DMS153 (cell line): ENCODE measurements around the gene GPR183.

ENCODE experiments used
- DNase-seq: peaks from one replicate; lab custom pipeline; 2025; lab: John Stamatoyannopoulos, UW

Gene GPR183

GRCh38 chr13:99294958-99295357, 12.2 kb downstream of the GPR183 start:
- no peak for DNase-seq

- DNase-seq = no peak
Observed at GRCh38 chr13:99294198-99294597, 13.0 kb downstream of the GPR183 start.

DNA sequence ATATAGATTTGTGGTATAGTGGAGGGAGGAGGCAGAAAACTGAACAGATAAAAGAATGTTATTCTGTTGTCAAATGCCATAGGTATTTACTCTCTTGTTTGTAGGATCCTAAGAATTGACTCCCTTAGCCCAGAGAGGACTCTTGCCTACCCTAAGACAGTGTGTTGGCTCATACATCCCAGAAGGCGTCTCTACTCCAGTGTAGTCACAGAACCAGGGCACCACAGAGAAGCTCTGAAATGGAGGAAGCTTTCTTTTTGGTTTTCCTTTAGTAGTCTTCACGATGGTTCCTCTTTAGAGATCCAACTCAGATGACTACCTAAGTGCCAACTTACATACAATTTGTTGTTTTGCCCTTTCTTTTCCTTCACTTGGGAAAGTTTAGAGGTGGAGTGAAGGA, 14.0 kb downstream of the GPR183 start:
- no peak for DNase-seq

GRCh38 chr13:99290894-99291293, 16.3 kb downstream of the GPR183 start:
- no peak for DNase-seq

GRCh38 chr13:99289674-99290337, 17.4 kb downstream of the GPR183 start:
- no peak for DNase-seq

GRCh38 chr13:99289271-99289670, 17.9 kb downstream of the GPR183 start:
- DNase-seq = no peak

- DNase-seq = no peak
Observed at GRCh38 chr13:99288089-99288488, 19.1 kb downstream of the GPR183 start.

- no peak for DNase-seq
Observed at GRCh38 chr13:99287551-99287950, 19.6 kb downstream of the GPR183 start.

GRCh38 chr13:99285432-99286182, 21.6 kb downstream of the GPR183 start:
- no peak for DNase-seq

DNA sequence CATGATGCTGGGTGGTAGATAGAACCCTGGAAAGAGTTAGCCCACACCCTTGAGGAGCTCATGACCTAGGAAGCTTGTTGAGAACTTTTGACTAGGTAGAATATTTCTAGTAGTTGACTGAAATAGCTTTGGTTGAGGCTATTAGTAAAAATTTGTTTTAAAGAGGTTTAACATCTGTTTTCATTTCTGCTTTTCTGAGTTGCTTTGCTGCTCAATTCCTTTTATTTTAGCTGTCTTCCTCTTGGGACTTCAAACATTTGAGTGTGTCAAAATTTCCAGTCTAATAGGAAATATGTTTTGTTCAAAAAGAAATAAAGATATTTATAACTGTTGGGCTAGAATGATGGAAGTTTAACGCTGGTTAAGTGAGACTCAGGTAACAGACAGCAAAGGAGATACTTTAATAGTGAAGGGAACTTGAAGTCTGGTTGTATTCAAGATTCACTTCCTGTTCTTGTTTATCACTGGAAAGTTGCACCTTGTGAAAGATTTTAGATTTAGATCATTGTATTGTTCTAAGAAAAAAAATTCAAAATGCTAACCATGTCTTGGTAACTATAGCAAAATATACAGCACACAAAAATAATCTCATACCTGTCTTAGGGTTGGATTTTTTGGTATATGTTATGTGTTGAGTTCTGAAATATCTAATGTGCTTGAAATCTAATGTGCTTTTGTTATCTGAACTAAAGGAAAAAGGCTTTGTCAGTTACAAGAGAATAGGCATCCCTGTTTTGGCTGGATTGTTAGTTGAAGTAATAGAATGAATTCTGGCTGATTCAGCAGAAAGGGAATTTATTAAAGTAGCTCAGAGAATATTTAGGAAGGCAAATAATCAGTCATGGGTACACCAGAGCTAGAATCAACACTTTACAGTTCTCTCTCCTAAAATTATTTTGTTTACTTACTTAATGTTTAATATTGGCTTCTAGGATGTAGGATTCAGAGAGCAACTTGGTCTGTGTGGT, 24.7 kb downstream of the GPR183 start:
- DNase-seq = no peak

GRCh38 chr13:99281811-99282263, 25.4 kb downstream of the GPR183 start:
- no peak for DNase-seq

DNA sequence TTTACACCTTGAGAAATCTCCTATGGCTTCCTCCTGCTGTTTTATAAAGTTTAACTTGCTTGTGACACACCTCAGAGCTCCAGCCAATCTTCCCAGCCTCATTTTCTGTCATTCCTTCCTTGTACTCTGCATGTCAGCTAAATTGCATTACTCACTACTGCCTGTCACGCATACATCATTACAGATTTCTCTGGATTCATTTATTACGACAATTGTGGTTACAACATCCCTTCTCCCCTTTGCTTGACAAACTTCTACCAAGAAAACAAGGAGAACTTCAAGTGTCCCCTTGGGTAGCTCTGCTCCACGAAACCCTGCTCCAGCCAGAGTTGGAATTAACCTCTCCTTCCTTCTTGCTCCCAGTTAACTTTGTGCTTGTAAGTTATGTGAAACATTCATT, 27.0 kb downstream of the GPR183 start:
- no peak for DNase-seq

DNA sequence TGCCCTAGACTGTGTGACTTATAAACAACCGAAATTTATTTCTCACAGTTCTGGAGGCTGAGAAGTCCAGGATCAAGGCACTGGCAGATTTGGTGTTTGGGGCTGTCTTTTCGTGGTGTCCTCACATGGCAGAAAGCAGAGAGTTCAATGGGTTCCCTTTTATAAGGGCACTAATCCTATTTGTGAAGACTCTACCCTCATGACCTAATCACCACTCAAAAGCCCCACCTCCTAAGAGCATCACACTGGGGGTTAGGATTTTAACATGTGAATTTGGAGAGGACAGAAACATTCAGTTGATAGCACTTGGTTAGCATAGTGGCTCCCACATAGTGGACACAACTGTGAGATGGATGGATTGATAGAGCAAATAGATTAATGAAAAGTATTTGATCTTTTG, 27.6 kb downstream of the GPR183 start:
- no peak for DNase-seq

DNA sequence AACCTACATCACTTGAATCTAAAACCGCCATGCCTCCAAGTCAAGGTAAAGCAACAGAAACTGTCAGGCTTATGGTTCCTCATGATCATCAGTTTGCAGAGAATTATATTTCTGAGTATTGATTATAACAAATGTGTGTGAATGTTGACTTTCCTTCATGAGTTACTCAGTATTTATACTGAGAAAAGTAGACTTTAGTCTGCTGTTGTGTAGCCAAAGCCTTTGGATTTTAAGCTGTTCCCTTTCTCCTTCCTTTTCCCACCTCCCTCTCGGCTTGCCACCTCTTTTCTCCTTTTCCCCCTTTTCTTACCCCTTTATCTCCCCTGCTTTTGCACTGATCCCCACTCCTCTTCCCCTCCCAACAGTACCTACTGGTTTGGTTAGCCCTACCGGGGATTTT, 28.4 kb downstream of the GPR183 start:
- DNase-seq = no peak

DNA sequence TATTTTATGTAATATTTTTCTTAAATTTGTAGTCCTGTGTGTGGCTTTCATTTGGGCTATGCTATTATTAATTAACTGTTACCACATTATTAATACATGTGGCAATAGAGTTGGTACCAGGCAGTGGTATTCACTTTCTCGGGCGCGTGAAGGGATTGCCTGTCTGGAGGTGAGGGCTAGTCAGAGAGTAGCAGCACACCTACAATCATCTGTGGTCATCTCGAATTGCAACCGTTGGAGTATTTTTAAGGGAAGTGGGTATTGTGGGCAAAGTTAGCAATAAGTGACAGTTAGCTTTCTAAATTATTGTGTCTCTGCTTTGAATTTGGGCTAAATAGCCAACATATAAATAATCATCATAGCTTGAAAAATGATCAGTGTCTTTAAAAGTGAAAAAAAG, 29.0 kb downstream of the GPR183 start:
- DNase-seq = no peak

GRCh38 chr13:99277629-99278028, 29.6 kb downstream of the GPR183 start:
- DNase-seq = no peak

DNA sequence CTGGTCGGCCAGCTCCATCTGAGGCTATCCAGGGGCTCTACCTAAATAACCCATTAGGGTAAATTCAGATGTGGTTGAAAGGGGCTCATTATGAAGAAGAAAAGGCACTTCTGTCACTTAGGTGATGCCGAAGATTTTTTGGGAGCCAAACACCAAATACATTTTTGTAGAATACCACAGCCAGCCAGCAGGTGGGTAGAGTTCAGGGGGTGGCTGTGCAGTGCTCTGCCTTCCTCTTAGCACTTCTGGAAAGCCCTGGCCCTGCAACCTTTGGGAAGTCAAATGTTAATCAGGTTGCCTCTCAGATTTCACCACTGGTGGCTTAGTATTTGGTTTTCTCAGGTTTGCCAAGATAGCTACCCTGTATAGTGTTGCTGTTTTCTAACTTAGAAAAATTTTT, 30.5 kb downstream of the GPR183 start:
- DNase-seq = no peak

- DNase-seq = no peak
Observed at GRCh38 chr13:99275093-99275469, 32.1 kb downstream of the GPR183 start.

- DNase-seq = no peak
Observed at GRCh38 chr13:99273128-99273527, 34.1 kb downstream of the GPR183 start.

DNA sequence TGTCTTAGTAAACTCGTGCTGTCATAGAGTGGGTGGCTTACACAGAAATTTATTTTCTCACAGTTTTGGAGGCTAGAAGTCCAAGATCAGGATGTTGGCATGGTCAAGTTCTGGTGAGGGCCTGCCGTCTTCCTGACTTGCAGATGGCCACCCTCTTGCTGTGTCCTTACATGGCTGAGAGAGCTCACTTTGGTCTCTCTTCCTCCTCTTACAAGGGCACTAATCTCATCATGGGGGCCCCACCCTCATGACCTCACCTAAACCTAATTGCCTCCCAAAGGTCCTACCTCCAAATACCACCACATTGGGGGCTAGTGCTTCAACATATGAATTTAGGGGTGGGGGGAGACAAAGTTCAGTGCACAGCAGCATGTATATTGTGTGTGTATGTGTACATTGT, 34.7 kb downstream of the GPR183 start:
- DNase-seq = no peak

DNA sequence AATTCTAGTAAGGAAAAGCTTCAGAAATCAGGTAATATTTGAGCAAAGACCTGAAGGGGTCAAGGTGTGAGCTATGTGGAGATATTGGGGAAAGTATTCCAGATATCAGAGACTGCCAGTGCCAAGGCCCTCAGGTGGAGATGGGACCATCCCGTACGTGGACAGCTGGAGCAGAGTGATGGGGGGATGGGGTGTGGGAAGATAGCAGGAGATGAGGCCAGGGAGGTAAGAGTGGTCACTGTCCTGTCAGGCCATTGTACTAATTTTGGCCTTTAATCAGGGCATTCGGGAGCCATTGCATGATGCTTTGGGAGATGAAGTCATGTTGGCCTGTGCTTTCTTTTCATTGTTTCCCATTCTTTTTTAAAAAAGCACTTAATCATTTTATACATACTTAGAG, 36.0 kb downstream of the GPR183 start:
- no peak for DNase-seq

DNA sequence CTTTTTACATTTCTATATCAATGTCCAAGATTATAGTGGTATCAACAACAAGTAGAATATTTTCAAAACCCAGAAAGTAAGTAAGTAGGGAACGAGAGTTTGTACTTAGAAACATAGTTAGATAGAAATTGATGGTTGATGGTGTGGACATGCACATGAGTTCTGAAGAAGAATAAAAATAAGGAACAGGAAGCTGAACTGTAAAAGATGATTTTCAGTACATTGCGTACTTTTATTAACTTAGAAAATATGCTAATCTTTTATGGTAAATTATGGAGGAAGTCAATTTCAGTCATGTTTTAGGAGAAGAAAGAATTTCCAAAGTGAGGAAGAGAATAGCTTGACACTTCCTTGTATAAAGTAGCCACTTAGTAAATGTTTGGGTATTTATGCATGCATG, 36.7 kb downstream of the GPR183 start:
- no peak for DNase-seq
